Cardiac atrium fibroblast (primary cell): Measurements from ENCODE around the gene LSM8. TPM values are rescaled to one million over a fixed set of nuclear protein-coding genes. Genes with fewer than 3 reads are reported as not detected.

Experiments used
- total RNA-seq: library from RNA; depleted of rRNA; stranded (reverse); fragments of >200 nt; gene quantifications from 2 replicates; pipeline ENCODE4 v1.2.3, GENCODE V29; 2015

LSM8 gene
- total RNA-seq = 19.7 and 19.9 TPM in 2 replicates

DNA sequence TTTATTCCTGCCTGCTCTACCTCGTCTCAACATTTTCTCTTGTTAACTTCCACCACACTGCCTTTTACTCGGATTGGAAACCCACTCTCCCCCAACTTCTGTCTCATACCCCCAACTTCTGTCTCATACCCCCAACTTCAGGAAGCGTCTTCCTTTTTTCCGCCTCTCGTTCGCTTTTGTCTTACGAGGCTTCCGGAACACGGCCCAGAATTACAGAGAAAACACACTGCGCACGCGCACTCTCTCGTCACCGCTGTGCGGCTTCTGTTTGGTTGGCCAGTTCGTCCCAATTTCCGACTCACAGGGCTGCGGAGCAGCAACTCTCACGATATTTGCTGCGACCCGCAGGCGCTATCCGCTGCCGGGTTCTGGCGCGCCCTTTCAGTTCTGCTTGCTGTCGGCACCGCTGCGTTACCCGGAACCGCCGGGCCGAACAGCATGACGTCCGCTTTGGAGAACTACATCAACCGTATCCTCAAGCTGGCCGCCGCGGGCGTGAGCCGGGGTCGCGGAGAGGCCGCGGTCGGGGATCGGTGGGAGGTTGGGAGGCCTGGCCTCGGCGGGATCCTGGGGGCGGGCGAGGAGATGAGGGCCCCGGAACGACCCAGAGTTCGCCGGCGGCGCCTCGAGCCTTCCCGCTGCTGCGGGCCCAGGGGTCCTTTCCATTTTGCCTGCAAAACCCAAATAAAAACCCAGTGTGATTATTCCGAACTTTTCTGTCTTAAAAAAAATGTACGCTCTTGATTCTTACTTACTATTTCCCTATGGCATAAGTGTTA, at the start of gene LSM8:
LSM8 (plus strand) TSS at position 379 of the 779 bp plus-strand sequence; CDS start at position 439, 60 bp downstream.

DNA sequence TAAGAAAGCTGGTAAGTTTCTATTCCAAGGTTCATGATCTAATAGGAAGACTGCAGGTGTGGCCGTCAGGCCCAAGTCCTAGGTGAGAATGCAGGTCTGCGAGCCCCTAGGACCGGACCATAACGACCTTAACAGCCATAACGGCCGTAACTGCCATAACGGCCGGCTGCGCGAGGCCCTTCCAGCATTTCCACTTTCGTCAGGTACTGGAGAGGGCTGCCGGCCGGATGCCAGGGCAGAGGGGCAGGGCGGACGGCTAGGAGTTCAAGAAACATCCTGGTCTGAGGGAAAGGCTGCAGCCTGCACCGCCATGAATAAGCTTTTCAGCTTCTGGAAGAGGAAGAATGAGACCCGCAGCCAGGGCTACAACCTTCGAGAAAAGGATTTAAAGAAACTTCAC, 40.6 kb downstream of the LSM8 start, which contains the start of gene ANKRD7:
ANKRD7 (plus strand) TSS at position 184 of the 400 bp plus-strand sequence; CDS start at position 311, 127 bp downstream.

Other genes with a start within 250 kb of the LSM8 start
- gene ANKRD7, start 40.5 kb downstream of the LSM8 start, total RNA-seq = 3.2 TPM in 1 of 2 replicates, not detected in the other